ENCODE data around the gene IFT81. TPM values are rescaled to one million over a fixed set of nuclear protein-coding genes. Genes with fewer than 3 reads are reported as not detected.
"Not testable (repeated sequence)": the region's sequence is repeated elsewhere in the genome, so short reads cannot be mapped to it uniquely, and the experiment has no call there.

IFT81 gene, protein sequence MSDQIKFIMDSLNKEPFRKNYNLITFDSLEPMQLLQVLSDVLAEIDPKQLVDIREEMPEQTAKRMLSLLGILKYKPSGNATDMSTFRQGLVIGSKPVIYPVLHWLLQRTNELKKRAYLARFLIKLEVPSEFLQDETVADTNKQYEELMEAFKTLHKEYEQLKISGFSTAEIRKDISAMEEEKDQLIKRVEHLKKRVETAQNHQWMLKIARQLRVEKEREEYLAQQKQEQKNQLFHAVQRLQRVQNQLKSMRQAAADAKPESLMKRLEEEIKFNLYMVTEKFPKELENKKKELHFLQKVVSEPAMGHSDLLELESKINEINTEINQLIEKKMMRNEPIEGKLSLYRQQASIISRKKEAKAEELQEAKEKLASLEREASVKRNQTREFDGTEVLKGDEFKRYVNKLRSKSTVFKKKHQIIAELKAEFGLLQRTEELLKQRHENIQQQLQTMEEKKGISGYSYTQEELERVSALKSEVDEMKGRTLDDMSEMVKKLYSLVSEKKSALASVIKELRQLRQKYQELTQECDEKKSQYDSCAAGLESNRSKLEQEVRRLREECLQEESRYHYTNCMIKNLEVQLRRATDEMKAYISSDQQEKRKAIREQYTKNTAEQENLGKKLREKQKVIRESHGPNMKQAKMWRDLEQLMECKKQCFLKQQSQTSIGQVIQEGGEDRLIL
- under 1 TPM; 0.42 to 0.86 TPM for total RNA-seq
- 2.4 to 4.6 reads per million in 2 donors for total RNA-seq

DNA sequence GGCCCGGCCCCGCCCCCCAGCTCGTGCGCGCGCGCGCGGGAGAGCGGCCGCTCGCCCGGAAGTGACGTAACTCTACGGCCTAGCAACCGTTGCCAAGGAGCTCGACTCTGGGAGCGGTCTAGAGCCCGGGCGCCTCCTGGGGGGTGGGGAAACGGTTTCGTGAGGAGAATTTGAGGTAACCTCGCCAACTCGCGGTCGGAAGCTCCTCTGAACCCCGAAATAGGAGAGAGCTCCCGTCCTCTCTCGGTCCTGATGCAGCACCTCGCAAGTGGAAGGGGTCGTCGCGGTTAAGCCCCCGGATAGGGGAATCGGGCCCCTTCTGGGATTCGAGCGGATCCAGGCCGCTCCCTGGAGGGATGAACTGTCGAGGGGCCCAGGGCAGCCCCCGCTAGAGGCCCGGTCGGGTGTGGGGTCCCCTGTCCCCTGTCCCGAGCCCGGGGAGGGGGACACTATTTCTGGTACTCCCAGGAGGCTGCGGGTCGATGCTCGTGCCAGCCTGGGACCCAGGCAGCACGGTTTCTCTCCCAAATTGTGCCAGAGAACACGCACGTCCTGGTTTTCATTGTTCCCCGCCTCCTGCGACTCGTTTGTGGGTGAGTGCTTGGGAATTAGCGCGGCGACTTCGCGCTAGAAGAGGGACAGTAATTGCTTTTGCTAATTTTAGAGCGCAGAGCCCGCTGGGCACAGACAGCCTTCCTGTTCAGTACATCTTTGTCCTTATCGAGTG, at the start of gene IFT81:
Gene IFT81, plus strand, starts transcription at position 89 of the 727 bp plus-strand sequence. CDS start 3,024 bp downstream, outside the sequence.
- Mint-ChIP-seq H3K36me3 (ENCODE audit: low read depth) (no peaks in the 10 kb centered on the region), H3K27me3 (peaks cover 17% of the 10 kb centered on the region), H3K4me1 (peaks cover 10% of the 10 kb centered on the region), H3K4me3 (peak within 1 kb of the TSS; percentile 92), H3K27ac (peak within 1 kb of the TSS; percentile 84)
- no peaks in the 10 kb centered on the region for H3K9me3 ChIP-seq (ENCODE audit: control insufficient read depth, low read length, poor library complexity, severe bottlenecking)
- ATAC-seq: peak; percentile 92
- DNase-seq: peak; percentile 96 to 98 (median 97)

DNA sequence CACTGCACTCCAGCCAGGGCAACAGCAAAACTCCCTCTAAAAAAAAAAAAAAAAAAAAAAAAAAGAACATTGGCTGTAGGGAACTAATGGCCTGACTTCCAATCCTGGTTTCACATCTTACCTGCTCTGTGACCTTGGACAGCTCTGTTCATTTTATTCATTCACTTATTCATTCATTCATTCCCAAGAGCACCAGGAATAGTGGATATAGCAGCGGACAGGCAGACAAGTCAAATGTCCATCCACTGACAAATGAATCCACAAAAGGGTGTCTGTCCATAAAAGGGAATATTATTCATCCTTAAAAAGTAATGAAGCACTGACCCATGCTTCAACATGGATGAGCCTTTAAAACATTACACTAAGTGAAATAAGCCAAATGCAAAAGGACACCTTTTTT, 48.3 kb upstream of the IFT81 start:
- ATAC-seq: no peak
- Mint-ChIP-seq H3K27me3 (no peaks in the 10 kb centered on the region), H3K4me1 (peaks cover 39% of the 10 kb centered on the region), H3K36me3 (ENCODE audit: low read depth) (peaks cover 2% of the 10 kb centered on the region), H3K4me3 (no peak overlapping the region), H3K27ac (no peak overlapping the region)
- no peaks in the 10 kb centered on the region for H3K9me3 ChIP-seq (ENCODE audit: control insufficient read depth, low read length, poor library complexity, severe bottlenecking)
- DNase-seq: no peak

DNA sequence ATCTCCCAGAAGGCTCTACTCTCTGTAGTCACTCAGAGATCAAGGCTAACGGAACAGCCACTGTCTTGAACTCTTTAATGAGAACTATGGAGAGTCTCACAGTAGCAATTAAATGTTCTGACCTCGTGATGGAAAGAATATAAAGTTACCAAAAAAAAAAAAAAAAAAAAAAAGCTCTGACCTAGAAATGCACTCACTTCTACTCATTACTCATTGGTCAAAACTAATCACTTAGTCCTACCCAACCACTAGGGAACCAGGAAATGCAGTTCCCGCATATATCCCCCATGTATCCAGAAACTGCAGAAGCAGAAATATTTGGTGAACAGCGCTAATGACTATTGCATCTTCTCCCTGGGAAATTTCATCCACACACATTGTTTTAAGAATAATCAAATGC, 46.4 kb upstream of the IFT81 start:
- H3K4me3 Mint-ChIP-seq: no peak overlapping the region

DNA sequence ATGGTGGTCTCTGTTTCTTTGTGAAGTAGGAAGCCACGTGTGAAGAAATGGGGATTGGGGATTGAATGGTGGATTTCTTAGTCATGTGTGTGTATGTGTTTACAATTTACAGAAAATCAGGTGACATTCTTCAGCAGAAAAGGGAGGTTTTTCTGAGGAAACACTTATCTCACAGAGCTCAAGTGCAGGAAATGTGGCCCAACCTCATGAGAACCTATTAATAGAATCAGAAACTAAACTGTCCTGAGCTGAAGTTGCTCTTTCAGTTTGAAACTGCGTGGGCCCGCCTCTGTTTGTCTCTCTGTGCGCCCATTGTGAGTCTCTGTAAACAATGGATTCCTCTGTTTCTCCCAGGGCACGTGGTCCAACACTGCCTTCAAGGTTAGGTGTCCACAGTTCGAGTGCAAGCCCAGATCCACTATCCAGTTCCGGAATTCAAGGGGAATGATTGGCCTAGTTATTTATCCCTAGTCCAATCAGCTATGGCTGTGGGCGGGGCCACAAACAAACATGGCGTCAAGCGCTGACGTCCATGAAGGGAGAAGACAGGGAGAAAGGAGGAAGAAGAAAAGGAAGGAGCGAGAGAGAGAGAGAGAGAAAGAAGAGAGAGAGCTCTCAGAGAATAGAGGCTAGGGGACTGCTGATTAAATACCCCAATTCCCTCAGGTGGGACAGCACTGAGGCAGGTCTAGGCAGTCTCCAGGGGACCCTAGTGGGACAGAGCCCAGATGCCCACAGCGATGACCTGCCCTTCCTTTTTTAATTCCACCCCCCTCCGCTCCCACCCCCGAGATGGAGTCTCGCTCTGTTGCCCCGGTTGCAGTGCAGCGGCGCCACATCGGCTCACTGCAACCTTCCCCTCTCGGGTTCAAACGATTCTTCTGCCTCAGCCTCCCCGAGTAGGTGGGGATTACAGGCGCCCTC, 44.4 kb upstream of the IFT81 start:
- H3K36me3 Mint-ChIP-seq (ENCODE audit: low read depth): peaks cover 2% of the 10 kb centered on the region
- peak; percentile 96 for ATAC-seq
- H3K4me3 Mint-ChIP-seq: peak overlapping the region; percentile 70

More for the DNA sequence above, 46.4 kb upstream of the IFT81 start:
- Mint-ChIP-seq H3K27me3 (no peaks in the 10 kb centered on the region), H3K4me1 (peaks cover 30% of the 10 kb centered on the region), H3K27ac (no peak overlapping the region), H3K36me3 (ENCODE audit: low read depth) (peaks cover 2% of the 10 kb centered on the region)
- ATAC-seq (no peak), DNase-seq (no peak)
- no peaks in the 10 kb centered on the region for H3K9me3 ChIP-seq (ENCODE audit: control insufficient read depth, low read length, poor library complexity, severe bottlenecking)

DNA sequence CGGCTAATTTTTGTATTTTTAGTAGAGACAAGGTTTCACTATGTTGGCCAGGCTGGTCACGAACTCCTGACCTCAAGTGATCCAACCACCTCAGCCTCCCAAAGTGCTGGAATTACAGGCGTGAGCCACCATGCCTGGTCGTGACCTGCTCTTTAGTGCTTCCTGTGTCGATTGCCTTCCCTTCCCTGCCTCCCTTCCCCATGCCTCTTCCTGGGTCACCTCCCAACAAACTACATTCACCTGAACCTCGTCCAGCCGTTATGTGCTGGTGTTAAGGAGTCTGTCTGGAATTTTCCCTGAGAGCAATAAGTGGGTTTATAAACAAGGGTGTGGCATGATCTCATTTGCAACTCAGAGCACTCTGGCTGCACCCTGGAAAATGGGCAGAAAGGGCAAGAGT, 43.7 kb upstream of the IFT81 start:
- Mint-ChIP-seq H3K4me3 (no peak overlapping the region), H3K27ac (peak overlapping the region; percentile 93), H3K4me1 (peaks cover 19% of the 10 kb centered on the region)

More for the DNA sequence above, 44.4 kb upstream of the IFT81 start:
- no peaks in the 10 kb centered on the region for H3K27me3 Mint-ChIP-seq
- peak overlapping the region; percentile 93 for H3K27ac Mint-ChIP-seq
- DNase-seq: peak; percentile 44 to 56 (median 52)
- no peaks in the 10 kb centered on the region for H3K9me3 ChIP-seq (ENCODE audit: control insufficient read depth, low read length, poor library complexity, severe bottlenecking)
- H3K4me1 Mint-ChIP-seq: peaks cover 20% of the 10 kb centered on the region

DNA sequence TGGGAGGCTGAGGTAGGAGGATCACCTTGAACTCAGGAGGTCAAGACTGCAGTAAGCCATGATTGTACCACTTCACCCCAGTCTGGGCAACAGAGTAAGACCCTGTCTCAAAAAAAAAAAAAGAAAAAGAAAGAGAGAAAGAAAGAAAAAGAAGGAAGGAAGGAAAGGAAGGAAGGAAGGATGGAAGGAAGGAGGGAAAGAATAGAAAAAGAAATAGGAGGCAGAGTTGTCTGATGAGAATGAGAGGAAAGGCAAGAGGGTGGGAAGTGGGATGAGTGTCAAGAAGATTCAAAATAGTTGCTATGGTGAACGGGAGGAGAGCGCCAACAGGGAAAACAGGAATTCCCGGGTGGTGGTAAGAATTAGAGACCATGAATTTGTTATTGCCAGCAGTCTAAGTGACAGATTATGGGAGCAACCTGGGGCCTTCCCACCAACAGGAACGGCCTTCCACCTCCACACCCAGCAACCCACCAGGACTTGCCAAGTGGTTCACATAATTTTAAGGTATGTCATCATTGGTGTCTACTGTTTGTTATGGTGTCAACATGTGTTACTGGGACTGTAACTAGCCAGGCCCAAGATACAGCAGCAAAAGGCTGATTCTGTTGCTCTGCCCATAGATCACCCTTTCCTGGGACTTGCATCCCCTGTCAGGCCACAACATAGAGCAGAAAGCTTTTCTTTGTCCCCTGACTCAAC, 39.7 kb upstream of the IFT81 start:
- Mint-ChIP-seq H3K4me3 (no peak overlapping the region), H3K4me1 (peaks cover 8% of the 10 kb centered on the region), H3K36me3 (ENCODE audit: low read depth) (peaks cover 2% of the 10 kb centered on the region), H3K27me3 (peaks cover 6% of the 10 kb centered on the region), H3K27ac (no peak overlapping the region)
- DNase-seq: no peak
- no peak for ATAC-seq
- H3K9me3 ChIP-seq (ENCODE audit: control insufficient read depth, low read length, poor library complexity, severe bottlenecking): no peaks in the 10 kb centered on the region

More for the DNA sequence above, 43.7 kb upstream of the IFT81 start:
- H3K27me3 Mint-ChIP-seq: no peaks in the 10 kb centered on the region
- peaks cover 2% of the 10 kb centered on the region for H3K36me3 Mint-ChIP-seq (ENCODE audit: low read depth)
- no peak for DNase-seq
- H3K9me3 ChIP-seq (ENCODE audit: control insufficient read depth, low read length, poor library complexity, severe bottlenecking): no peaks in the 10 kb centered on the region
- ATAC-seq: no peak

DNA sequence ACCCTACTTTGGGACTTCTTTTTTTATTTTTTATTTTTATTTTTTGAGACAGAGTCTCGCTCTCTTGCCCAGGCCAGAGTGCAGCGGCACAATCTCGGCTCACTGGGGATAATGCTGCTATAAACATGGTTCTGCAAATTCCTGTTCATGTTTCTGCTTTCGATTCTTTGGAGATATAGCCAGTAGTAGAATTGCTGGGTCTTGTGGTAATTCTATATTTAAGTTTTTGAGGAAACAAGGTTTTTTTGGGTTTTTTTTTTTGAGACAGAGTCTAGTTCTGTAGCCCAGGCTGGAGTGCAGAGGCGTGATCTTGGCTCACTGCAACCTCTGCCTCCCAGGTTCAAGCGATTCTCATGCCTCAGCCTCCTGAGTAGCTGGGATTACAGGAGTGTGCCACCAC, 35.9 kb upstream of the IFT81 start:
- ATAC-seq; H3K4me1 Mint-ChIP-seq; DNase-seq; H3K4me3 Mint-ChIP-seq; H3K36me3 Mint-ChIP-seq (ENCODE audit: low read depth); H3K9me3 ChIP-seq (ENCODE audit: control insufficient read depth, low read length, poor library complexity, severe bottlenecking); H3K27ac Mint-ChIP-seq: not testable (repeated sequence)
- peaks cover 14% of the 10 kb centered on the region for H3K27me3 Mint-ChIP-seq

DNA sequence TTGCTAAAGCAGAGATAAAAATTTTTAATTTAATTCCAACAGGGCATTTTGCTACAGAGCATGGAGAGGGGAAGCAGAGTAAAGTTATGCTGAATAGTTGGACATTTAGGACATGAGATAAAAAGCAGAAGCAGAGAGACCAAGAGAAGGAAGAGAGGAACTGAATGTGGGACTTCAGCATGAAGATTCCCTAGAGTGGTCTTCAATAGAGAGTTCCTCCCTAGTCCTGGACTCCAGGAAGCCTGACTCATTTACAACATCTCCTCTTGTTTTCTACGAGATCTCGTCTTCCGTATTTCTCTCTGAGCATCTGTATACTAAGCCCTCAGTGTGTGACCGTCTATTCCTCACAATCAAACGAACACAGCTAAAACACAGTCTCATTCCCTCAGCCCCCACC, 35.2 kb upstream of the IFT81 start:
- DNase-seq (no peak), ATAC-seq (no peak)
- Mint-ChIP-seq H3K4me1 (no peaks in the 10 kb centered on the region), H3K4me3 (no peak overlapping the region), H3K27ac (no peak overlapping the region), H3K36me3 (ENCODE audit: low read depth) (peaks cover 4% of the 10 kb centered on the region), H3K27me3 (peaks cover 16% of the 10 kb centered on the region)
- H3K9me3 ChIP-seq (ENCODE audit: control insufficient read depth, low read length, poor library complexity, severe bottlenecking): no peaks in the 10 kb centered on the region

DNA sequence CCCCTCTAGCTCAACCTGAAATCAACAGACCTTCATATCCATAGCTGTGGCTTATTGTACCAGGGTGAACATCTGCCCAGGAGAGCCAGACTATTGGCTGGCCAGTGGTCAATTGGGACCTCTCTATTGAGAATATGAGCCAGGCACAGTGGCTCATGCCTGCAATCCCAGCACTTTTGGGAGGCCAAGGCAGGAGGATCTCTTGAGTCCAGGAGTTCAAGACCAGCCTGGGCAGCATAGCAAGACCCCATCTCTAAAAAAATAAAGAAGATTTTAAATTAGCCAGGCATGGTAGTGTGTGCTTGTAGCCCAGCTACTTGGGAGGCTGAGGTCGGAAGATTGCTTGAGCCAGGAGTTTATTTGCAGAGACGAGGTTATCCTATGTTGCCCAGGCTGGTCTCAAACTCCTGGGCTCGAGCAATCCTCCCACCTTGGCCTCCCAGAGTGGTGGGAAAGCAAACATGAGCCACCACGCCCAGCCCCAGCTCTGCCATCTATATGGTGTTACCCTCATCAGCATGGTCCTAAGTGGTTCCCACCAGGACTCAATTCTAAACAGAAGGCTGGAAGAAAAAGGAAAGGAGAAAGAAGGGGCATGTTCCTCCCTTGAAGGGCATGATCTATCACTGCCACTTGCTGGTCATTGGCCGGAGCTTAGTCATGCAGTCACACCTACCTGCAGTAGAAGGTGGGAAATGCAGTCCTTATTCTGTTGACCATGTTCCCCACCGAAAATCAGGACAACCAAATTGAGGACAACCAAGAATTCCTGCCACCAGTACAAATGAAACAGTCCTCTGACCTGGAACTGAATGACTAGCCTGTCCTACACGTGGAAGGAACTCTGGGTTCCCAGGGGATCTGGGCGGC, 33.7 kb upstream of the IFT81 start:
- H3K4me1 Mint-ChIP-seq: no peaks in the 10 kb centered on the region
- no peaks in the 10 kb centered on the region for H3K9me3 ChIP-seq (ENCODE audit: control insufficient read depth, low read length, poor library complexity, severe bottlenecking)
- H3K27ac Mint-ChIP-seq: no peak overlapping the region
- ATAC-seq: no peak
- peaks cover 4% of the 10 kb centered on the region for H3K36me3 Mint-ChIP-seq (ENCODE audit: low read depth)
- no peak overlapping the region for H3K4me3 Mint-ChIP-seq
- no peak for DNase-seq
- H3K27me3 Mint-ChIP-seq: peaks cover 21% of the 10 kb centered on the region

DNA sequence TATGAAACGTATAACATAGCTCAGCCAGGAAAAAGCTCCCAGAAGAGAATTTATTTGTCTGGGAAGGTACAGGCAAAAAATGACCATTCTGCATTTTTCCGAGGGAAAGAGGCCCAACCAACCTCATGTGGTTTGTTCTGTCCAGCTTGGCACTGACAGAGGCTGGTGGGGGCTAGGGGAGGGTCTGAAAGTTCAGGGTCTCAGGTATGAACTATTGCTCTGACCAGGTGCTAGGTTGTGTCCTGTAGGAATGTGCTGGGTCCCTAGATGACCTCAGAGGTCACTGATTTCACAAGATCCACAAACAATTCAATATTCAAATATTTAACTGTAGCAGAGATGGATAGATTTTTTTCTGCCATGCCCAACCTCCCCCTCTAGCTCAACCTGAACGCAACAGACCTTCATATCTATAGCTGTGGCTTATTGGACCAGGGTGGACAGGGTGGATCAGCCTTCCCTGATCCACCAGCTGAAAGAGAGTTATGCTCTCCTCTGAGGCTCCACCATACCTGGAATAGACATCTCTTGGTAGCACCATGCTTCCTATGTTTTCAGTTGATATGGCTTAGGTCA, 32.9 kb upstream of the IFT81 start:
- DNase-seq (no peak), ATAC-seq (no peak)
- Mint-ChIP-seq H3K27me3 (peaks cover 21% of the 10 kb centered on the region), H3K27ac (no peak overlapping the region), H3K4me3 (no peak overlapping the region), H3K4me1 (no peaks in the 10 kb centered on the region), H3K36me3 (ENCODE audit: low read depth) (peaks cover 4% of the 10 kb centered on the region)
- no peaks in the 10 kb centered on the region for H3K9me3 ChIP-seq (ENCODE audit: control insufficient read depth, low read length, poor library complexity, severe bottlenecking)

DNA sequence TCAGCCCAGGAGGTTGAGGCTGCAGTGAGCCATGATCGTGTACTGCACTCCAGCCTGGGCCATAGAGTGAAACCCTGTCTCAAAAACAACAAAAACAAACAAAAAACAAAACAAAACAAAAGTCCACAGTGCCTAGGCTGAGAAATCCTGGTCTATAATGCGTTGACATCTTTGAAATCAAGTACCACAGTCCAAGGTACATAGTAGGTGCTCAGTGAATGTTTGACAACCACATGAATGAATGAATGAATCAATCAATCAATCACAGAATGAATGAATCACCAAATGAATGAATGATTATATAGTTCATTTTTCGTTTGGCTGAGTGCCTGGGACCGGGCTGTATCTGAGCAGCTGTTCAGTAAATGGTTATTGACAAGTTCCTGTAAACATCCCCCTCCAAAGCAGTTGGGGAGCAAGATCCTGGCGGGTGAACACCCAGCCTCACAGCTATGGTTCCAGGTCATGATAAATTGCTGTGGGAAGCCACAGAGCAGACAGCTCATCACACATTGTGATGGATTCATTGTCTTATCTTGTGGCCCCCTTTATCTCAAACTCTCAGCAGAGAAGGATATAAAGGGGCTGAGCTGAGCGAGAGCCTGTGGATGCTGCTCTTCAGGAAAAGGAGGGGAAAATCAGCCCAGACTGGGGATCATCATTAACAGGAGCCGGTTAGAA, 30.4 kb upstream of the IFT81 start:
- no peaks in the 10 kb centered on the region for H3K4me1 Mint-ChIP-seq
- no peak overlapping the region for H3K27ac Mint-ChIP-seq
- H3K27me3 Mint-ChIP-seq: peaks cover 15% of the 10 kb centered on the region
- H3K4me3 Mint-ChIP-seq: no peak overlapping the region
- H3K36me3 Mint-ChIP-seq (ENCODE audit: low read depth): peaks cover 4% of the 10 kb centered on the region
- ATAC-seq (no peak), DNase-seq (no peak)
- no peaks in the 10 kb centered on the region for H3K9me3 ChIP-seq (ENCODE audit: control insufficient read depth, low read length, poor library complexity, severe bottlenecking)

All from T-helper 17 cell (primary cell).